ENCODE results near the gene GUCA1C. TPM values are rescaled to one million over a fixed set of nuclear protein-coding genes. Genes with fewer than 3 reads are reported as not detected.
A peak's percentile ranks its signal among the peaks of the same experiment; 100 is the strongest.

GUCA1C gene
- total and polyA plus RNA-seq, 2 of the 8 experiments (the other 6 are each of a cell fraction or from before 2014, with no cell fraction given): not detected

GRCh38 chr3:108914774-108915641 is 38.7 kb downstream of the GUCA1C start:
- H3K27ac ChIP-seq (ENCODE audit: low read depth, low read length): no peak overlapping the region
- H3K4ac ChIP-seq (replicated peaks; ENCODE audit: insufficient read length, low read depth, low read length): no peak overlapping the region
- no peak overlapping the region for H4K5ac ChIP-seq (ENCODE audit: insufficient read length, low read depth, low read length)
- no peaks in the 10 kb centered on the region for H3K36me3 ChIP-seq (ENCODE audit: control insufficient read depth in 2 of 4, insufficient read depth in 4 of 4, low read length in 3 of 4)
- H2BK12ac ChIP-seq (ENCODE audit: low read depth, low read length): no peak overlapping the region
- WGBS, 2 experiments (ENCODE audit: extremely low coverage in 1 of 2, insufficient coverage in 1 of 2, insufficient read length in 1 of 2, insufficient replicate concordance in 2 of 2, low coverage in 1 of 2, low lambda C conversion rate in 2 of 2, missing lambda C conversion rate in 1 of 2): 47% methylated on average over 6 of the region's 6 CpGs; no CpG with 5 or more reads in 1 of the 2 experiments
- H3K9ac ChIP-seq (replicated peaks in 1 of 4; ENCODE audit: extremely low read depth in 1 of 4, low read depth in 3 of 4, low read length in 3 of 4): no peak overlapping the region
- H4K8ac ChIP-seq (ENCODE audit: extremely low read depth, insufficient read depth, low read length): no peak overlapping the region
- no peaks in the 10 kb centered on the region for H3K9me3 ChIP-seq (ENCODE audit: insufficient read depth in 2 of 2, low read depth in 1 of 2, low read length in 1 of 2)
- H3K4me2 ChIP-seq (ENCODE audit: insufficient read depth in 1 of 2, low read depth in 2 of 2, low read length in 2 of 2): no peak overlapping the region
- H4K20me1 ChIP-seq (replicated peaks in 1 of 2; ENCODE audit: control insufficient read depth in 1 of 2, insufficient read depth in 2 of 2, low read length in 2 of 2): no peaks in the 10 kb centered on the region
- H3K79me1 ChIP-seq (ENCODE audit: low read depth, low read length): no peaks in the 10 kb centered on the region
- H3K23ac ChIP-seq (ENCODE audit: insufficient read length): no peak overlapping the region
- ChIA-PET POLR2A (ENCODE audit: partially characterized antibody) (interaction anchor here (0.6 kb wide), 1 partner anchor 1274 kb away, joined by 3 read pairs; no protein-coding TSS in a partner anchor), CTCF (ENCODE audit: partially characterized antibody) (interaction anchor here (0.6 to 3.9 kb wide), 51 partner anchors 9 to 429 kb away, joined by 3 to 23 read pairs (median 4); partner anchors contain the start of gene GUCA1C)
- H3K79me2 ChIP-seq (ENCODE audit: control insufficient read depth in 1 of 2, insufficient read depth in 2 of 2, low read length in 2 of 2): no peaks in the 10 kb centered on the region
- H2AFZ ChIP-seq (ENCODE audit: low read length): peak overlapping the region; percentile 70; the same call in 1 of the 2 replicates
- no peak overlapping the region for H3K4me3 ChIP-seq (ENCODE audit: extremely low read depth in 1 of 4, insufficient read depth in 2 of 4, low read depth in 3 of 4, low read length in 4 of 4)
- H3K18ac ChIP-seq (ENCODE audit: extremely low read depth, low read length): no peak overlapping the region
- DNase-seq (ENCODE audit: low read depth in 1 of 2, low spot score in 2 of 2): peak; percentile 21 to 63
- no peak overlapping the region for H4K91ac ChIP-seq (replicated peaks; ENCODE audit: insufficient read length, low read length)
- H3K56ac ChIP-seq (replicated peaks; ENCODE audit: insufficient read length, low read depth, low read length): no peak overlapping the region
- H3K4me1 ChIP-seq (replicated peaks in 1 of 4; ENCODE audit: control insufficient read depth in 3 of 4, insufficient read depth in 4 of 4, low read length in 3 of 4): no peaks in the 10 kb centered on the region
- H3K14ac ChIP-seq (ENCODE audit: insufficient read length): no peak overlapping the region
- peak; percentile 95 for FAIRE-seq
- H2BK5ac ChIP-seq (ENCODE audit: low read depth, low read length): no peak overlapping the region
- no peak overlapping the region for H2BK20ac ChIP-seq (ENCODE audit: low read length)
- no peaks in the 10 kb centered on the region for H3K27me3 ChIP-seq (replicated peaks in 1 of 4; ENCODE audit: control insufficient read depth in 3 of 4, extremely low read depth in 1 of 4, insufficient read depth in 3 of 4, low read length in 3 of 4)
- H3K23me2 ChIP-seq (ENCODE audit: low read depth, low read length): no peaks in the 10 kb centered on the region
- H2BK15ac ChIP-seq (ENCODE audit: low read length): no peak overlapping the region
- H2BK120ac ChIP-seq (replicated peaks; ENCODE audit: low read depth, low read length): no peak overlapping the region
- H2AK5ac ChIP-seq (ENCODE audit: low read depth, low read length): no peak overlapping the region
- TF ChIP-seq SIX5 (IDR thresholded peaks at IDR 0.05; ENCODE audit: low read depth, low read length) (no peak), RNF2 (IDR thresholded peaks at IDR 0.05; ENCODE audit: borderline replicate concordance, low read depth, low read length, missing control alignments, poor library complexity, severe bottlenecking) (no peak), JUN (IDR thresholded peaks at IDR 0.05; ENCODE audit: low read depth, low read length) (no peak), RBBP5 (IDR thresholded peaks at IDR 0.05; ENCODE audit: borderline replicate concordance, low read depth, low read length) (no peak), E2F6 (IDR thresholded peaks at IDR 0.05) (no peak), FOSL1 (IDR thresholded peaks at IDR 0.05; ENCODE audit: insufficient read depth, low read depth, low read length) (no peak), SUZ12 (IDR thresholded peaks at IDR 0.05; ENCODE audit: low read length) (no peak), CREB1 (IDR thresholded peaks at IDR 0.05) (no peak), SRF (IDR thresholded peaks at IDR 0.05; ENCODE audit: low read depth, low read length) (peak; percentile 14; the same call in 1 of the 2 replicates), SIN3A (conservative IDR thresholded peaks at IDR 0.05 in 1 of 2, IDR thresholded peaks at IDR 0.05 in 1 of 2; ENCODE audit: low read depth in 1 of 2, low read length in 2 of 2) (peak in 1 of 2 experiments; percentile 77; a peak in 2 of 4 replicates), TCF12 (IDR thresholded peaks at IDR 0.05; ENCODE audit: low read depth, low read length) (no peak)
